ENCODE measurements around the gene REELD1. TPM values are rescaled to one million over a fixed set of nuclear protein-coding genes. Genes with fewer than 3 reads are reported as not detected.

REELD1 gene
- total and polyA plus RNA-seq, 9 of the 15 experiments (the other 6 are each of a cell fraction or from before 2014, with no cell fraction given) = not detected

- POLR2A ChIA-PET = interaction anchor here (1.3 kb wide), 1 partner anchor 11 kb away, joined by 3 read pairs; no protein-coding TSS in a partner anchor
- 22% methylated on average over 1 of the region's 1 CpG for WGBS (ENCODE audit: insufficient coverage, low coverage, missing lambda C conversion rate)
These were observed 17.9 kb downstream of the REELD1 start for GRCh38 chr4:146232131-146232722.

More at GRCh38 chr4:146232131-146232722, 17.9 kb downstream of the REELD1 start:
- ATAC-seq = no peak
- DNase-seq (ENCODE audit: extremely low read depth in 1 of 4, low spot score in 3 of 4) = no peak
- in situ Hi-C loops (cut with MboI) (no loop called here), intact Hi-C loops (cut with micrococcal nuclease) (no loop called here)
- Histone ChIP-seq H3K9me3 (replicated peaks; ENCODE audit: control insufficient read depth, insufficient read depth, low read depth, low read length) (no peaks in the 10 kb centered on the region), H3K27me3 (ENCODE audit: control insufficient read depth in 2 of 2, insufficient read depth in 2 of 2, low read length in 2 of 2) (peaks cover 0 to 30% of the 10 kb centered on the region in 2 experiments; a peak in 3 of 5 replicates), H4K20me1 (replicated peaks; ENCODE audit: control insufficient read depth, insufficient read depth, low read length) (no peaks in the 10 kb centered on the region), H3K9me1 (ENCODE audit: control insufficient read depth, insufficient read depth, low read length) (no peaks in the 10 kb centered on the region), H3K9ac (ENCODE audit: insufficient read depth in 1 of 2, low read depth in 2 of 2, low read length in 2 of 2) (no peak overlapping the region), H3K36me3 (ENCODE audit: control insufficient read depth, insufficient read depth, low read length) (no peaks in the 10 kb centered on the region), H3K4me1 (replicated peaks in 1 of 2; ENCODE audit: control insufficient read depth in 2 of 2, insufficient read depth in 2 of 2, low read length in 2 of 2) (no peaks in the 10 kb centered on the region), H3K27ac (ENCODE audit: extremely low read depth, low read depth, low read length) (no peak overlapping the region), H3K4me3 (no peak overlapping the region), H2AFZ (ENCODE audit: low read depth, low read length) (no peak overlapping the region), H3K79me2 (ENCODE audit: control insufficient read depth, insufficient read depth, low read length) (no peaks in the 10 kb centered on the region), H3K4me2 (ENCODE audit: insufficient read depth, low read length) (no peak overlapping the region)
- no peak for FAIRE-seq
- CTCF ChIA-PET (ENCODE audit: low intra/inter-chr PET ratio) = no interaction called here
- BruUV-seq (replicated peaks) = no TSS peak
- TF ChIP-seq ARID3B (CRISPR knock-in tag; IDR thresholded peaks at IDR 0.05; ENCODE audit: borderline replicate concordance) = no peak

Data from K562 (cell line).